Small intestine (tissue), 16 donors: ENCODE data around the gene DPPA3. TPM values are rescaled to one million over a fixed set of nuclear protein-coding genes. Genes with fewer than 3 reads are reported as not detected.
A peak's percentile ranks its signal among the peaks of the same experiment; 100 is the strongest.
"Not testable (repeated sequence)": the region's sequence is repeated elsewhere in the genome, so short reads cannot be mapped to it uniquely, and the experiment has no call there.

Source experiments
- DNase-seq, 2 donors: peaks; one replicate each; pipeline versions ENCODE4 v3.0.0 to v3.0.0-alpha.2; 2013
- FAIRE-seq: peaks from 2 replicates; lab custom pipeline; 2012; peaks lifted over from hg19 to GRCh38; lab: Jason Lieb, UNC
- H3K27ac ChIP-seq, 3 donors: one replicate each; pipeline ENCODE4 v1.5.1; 2013; ENCODE audit warnings: low read length in 2 of 3, mild to moderate bottlenecking in 2 of 3, control low read depth in 1 of 3, inconsistent platforms in 1 of 3, low read depth in 1 of 3, moderate library complexity in 1 of 3
- H3K27me3 ChIP-seq, 3 donors: one replicate each; pipeline ENCODE4 v1.6.1; 2013; ENCODE audit warnings: low read length in 3 of 3, inconsistent platforms in 1 of 3; ENCODE audit not compliant: control insufficient read depth in 3 of 3, insufficient read depth in 3 of 3
- H3K36me3 ChIP-seq, 3 donors: one replicate each; pipeline ENCODE4 v1.6.1; 2013; ENCODE audit warnings: low read length in 3 of 3, inconsistent platforms in 1 of 3, low read depth in 1 of 3, mild to moderate bottlenecking in 1 of 3, moderate library complexity in 1 of 3; ENCODE audit not compliant: control insufficient read depth in 3 of 3, insufficient read depth in 2 of 3
- H3K4me1 ChIP-seq, 3 donors: one replicate each; pipeline ENCODE4 v1.6.1; 2013; ENCODE audit warnings: low read length in 2 of 3, inconsistent platforms in 1 of 3, low read depth in 1 of 3, mild to moderate bottlenecking in 1 of 3, moderate library complexity in 1 of 3; ENCODE audit not compliant: control insufficient read depth in 3 of 3, insufficient read depth in 2 of 3
- H3K4me3 ChIP-seq, 3 donors: one replicate each; pipeline ENCODE4 v1.5.1; 2013; ENCODE audit warnings: low read length in 3 of 3, control low read depth in 1 of 3, inconsistent platforms in 1 of 3, low read depth in 1 of 3, mild to moderate bottlenecking in 1 of 3, moderate library complexity in 1 of 3
- H3K9me3 ChIP-seq, 2 donors: one replicate each; pipeline ENCODE4 v1.6.1; 2013; ENCODE audit warnings: low read depth in 1 of 2, low read length in 1 of 2; ENCODE audit not compliant: control insufficient read depth in 2 of 2, insufficient read depth in 1 of 2
- WGBS, 3 donors: extraction: QIAGEN DNeasy Blood & Tissue Kit; methylation state at CpG; one replicate each; pipeline ENCODE4 v1.1.7; 2013; 5-methylcytosine and 5-hydroxymethylcytosine counted together
- long read RNA-seq, 10 donors: transcript quantifications; one replicate each; lab custom pipeline, GENCODE V29; 2026
- polyA plus RNA-seq, 4 donors: library from polyadenylated mRNA; stranded (reverse) in 3 of 4; unstranded in 1 of 4; fragments of 200-250 nt in 3 of 4; fragments of 120-200 nt in 1 of 4; gene quantifications; one replicate each; pipeline versions ENCODE4 v1.2.1 to v1.2.3, GENCODE V29; 2013
- donor health status: healthy with polysubstance abuse.
- donor health status: control.
- donor health status: control.
- donor health status: Bipolar disorder and iron deficiency.
- donor health status: healthy.

DPPA3 gene
- not detected for polyA plus RNA-seq
- long read RNA-seq, donor 1 = 0 reads
- long read RNA-seq, donor 2 = 0 reads
- long read RNA-seq, donor 3 = 0 reads
- long read RNA-seq, donor 4 = 0 reads
- long read RNA-seq, donor 5 = 0 reads
- long read RNA-seq, donor 6 = 0 reads
- long read RNA-seq, donor 7 = 0 reads
- long read RNA-seq, donor 8 = 0 reads
- long read RNA-seq, donor 9 = 0 reads
- long read RNA-seq, donor 10 = 0 reads

DNA sequence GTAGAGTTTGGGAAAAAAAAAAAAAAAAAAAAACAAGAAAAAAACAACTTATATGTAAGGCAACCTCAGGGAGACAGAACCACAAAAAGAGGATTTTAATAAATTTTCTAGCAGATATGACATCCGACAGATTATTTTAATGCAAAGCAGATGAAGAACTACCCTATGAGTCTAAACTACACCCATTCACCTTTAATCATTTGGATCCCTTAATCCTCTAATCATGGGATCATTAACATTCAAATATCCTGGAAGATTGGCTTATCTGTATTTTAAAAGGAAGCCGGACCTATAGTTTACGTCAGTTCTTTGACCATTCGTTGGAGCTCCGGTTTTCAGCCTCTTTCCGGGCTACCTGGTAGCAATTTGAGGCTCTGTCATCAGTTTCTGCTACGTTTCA, at the start of gene DPPA3:
Gene DPPA3, plus strand, starts transcription at position 301 of the 400 bp plus-strand sequence. CDS start 138 bp downstream, outside the sequence.
- Histone ChIP-seq H3K27ac (no peak within 1 kb of the TSS), H3K4me1 (no peaks in the 10 kb centered on the region), H3K36me3 (no peaks in the 10 kb centered on the region), H3K4me3 (no peak within 1 kb of the TSS), H3K27me3 (no peaks in the 10 kb centered on the region), H3K9me3 (no peaks in the 10 kb centered on the region)
- WGBS, 3 donors = 42 to 64% (median 50%) methylated on average over 7 of the region's 7 CpGs
- FAIRE-seq = no peak
- DNase-seq = no peak

DNA sequence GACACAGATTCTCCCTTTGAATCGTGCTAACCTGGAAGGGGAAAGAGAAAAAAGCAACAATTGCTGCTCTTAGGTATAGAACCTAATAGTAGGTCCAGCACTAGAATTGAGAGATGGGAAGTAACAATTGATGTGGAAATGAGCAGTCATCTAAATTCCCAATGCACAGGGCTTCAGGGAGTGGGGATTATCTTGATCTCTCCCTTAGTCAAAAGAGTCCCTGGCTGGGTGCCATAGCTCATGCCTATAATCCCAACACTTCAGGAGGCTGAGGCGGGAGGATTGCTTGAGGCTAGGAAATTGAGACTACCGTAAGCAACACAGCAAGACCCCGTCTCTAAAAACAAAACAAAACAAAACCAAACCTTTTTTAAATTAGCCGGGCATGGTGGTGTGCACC, 49.5 kb upstream of the DPPA3 start:
- Histone ChIP-seq H3K27ac (no peak overlapping the region), H3K4me3 (no peak overlapping the region), H3K4me1 (peaks cover 0 to 4% (median 3%) of the 10 kb centered on the region in 3 donors), H3K36me3 (no peaks in the 10 kb centered on the region), H3K27me3 (no peaks in the 10 kb centered on the region), H3K9me3 (no peaks in the 10 kb centered on the region)
- FAIRE-seq = no peak
- no peak for DNase-seq
- WGBS, 3 donors = 74 to 89% (median 87%) methylated on average over 5 of the region's 5 CpGs

DNA sequence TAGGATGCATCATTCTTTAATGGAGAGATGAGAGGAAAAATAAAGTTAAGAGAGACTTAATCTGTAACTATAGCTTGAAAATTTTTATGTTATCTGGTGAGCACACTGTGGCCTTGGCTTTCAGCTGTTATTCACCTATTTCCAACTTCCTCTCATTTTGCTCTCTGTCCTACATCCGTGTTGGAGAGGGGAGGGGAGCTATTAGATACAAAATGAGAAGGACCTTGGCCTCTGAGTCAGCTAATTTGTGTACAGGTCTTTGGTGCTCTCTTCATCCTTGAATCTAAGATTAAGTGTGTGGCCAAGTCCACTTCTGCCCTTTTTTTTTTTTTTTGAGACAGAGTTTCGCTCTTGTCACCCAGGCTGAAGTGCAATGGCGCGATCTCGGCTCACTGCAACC, 44.6 kb upstream of the DPPA3 start:
- H3K36me3 ChIP-seq = no peaks in the 10 kb centered on the region
- H3K27ac ChIP-seq = peak overlapping the region; percentile 56 to 81 (median 71)
- no peaks in the 10 kb centered on the region for H3K27me3 ChIP-seq
- DNase-seq (peak; percentile 89 to 97), FAIRE-seq (no peak)
- no peaks in the 10 kb centered on the region for H3K9me3 ChIP-seq
- WGBS, 3 donors = 10 to 67% (median 16%) methylated on average over 2 to 5 of the region's 5 CpGs
- no peak overlapping the region for H3K4me3 ChIP-seq
- H3K4me1 ChIP-seq = peaks cover 0 to 15% (median 0%) of the 10 kb centered on the region in 3 donors

DNA sequence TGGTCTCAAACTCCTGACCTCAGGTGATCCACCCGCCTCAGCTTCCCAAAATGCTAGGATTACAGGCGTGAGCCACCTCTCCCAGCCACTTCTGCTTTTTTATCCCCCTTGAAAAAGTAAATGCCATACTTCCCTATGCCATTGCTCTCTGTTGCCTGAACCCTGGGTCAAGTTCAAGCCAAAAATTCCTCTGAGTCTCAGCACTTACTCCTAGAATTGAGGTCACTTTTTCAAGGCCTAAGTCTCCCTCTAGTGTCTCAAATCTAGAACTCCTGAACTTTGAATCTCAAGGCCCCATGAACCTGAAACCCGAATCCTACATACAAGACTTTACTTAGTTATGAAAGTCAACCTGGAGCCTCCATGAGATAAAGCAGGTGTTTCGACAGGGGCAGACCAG, 44.1 kb upstream of the DPPA3 start:
- WGBS, 3 donors = 48 to 70% (median 65%) methylated on average over 4 of the region's 4 CpGs
- Histone ChIP-seq H3K9me3 (no peaks in the 10 kb centered on the region), H3K27me3 (no peaks in the 10 kb centered on the region), H3K36me3 (no peaks in the 10 kb centered on the region), H3K27ac (peak overlapping the region; percentile 64 to 84 (median 77)), H3K4me1 (peaks cover 0 to 15% (median 0%) of the 10 kb centered on the region in 3 donors), H3K4me3 (no peak overlapping the region)
- peak; percentile 49 to 65 for DNase-seq
- no peak for FAIRE-seq

- H3K9me3 ChIP-seq = no peaks in the 10 kb centered on the region
- WGBS, 3 donors = 33 to 59% (median 43%) methylated on average over 5 of the region's 5 CpGs
- no peaks in the 10 kb centered on the region for H3K27me3 ChIP-seq
- H3K4me1 ChIP-seq = peaks cover 0 to 15% (median 0%) of the 10 kb centered on the region in 3 donors
- FAIRE-seq (no peak), DNase-seq (peak; percentile 53 to 61)
- H3K36me3 ChIP-seq = no peaks in the 10 kb centered on the region
- H3K27ac ChIP-seq = peak overlapping the region in 1 of 3 donors; percentile 77
- no peak overlapping the region for H3K4me3 ChIP-seq
Measured at GRCh38 chr12:7668171-7668570, 43.1 kb upstream of the DPPA3 start.

- H3K36me3 ChIP-seq, H3K4me3 ChIP-seq, H3K27ac ChIP-seq, FAIRE-seq, H3K4me1 ChIP-seq, DNase-seq, H3K9me3 ChIP-seq, H3K27me3 ChIP-seq: not testable (repeated sequence)
- WGBS, 3 donors = 29 to 45% (median 41%) methylated on average over 6 of the region's 6 CpGs
Measured at GRCh38 chr12:7675455-7675854, 35.8 kb upstream of the DPPA3 start.

DNA sequence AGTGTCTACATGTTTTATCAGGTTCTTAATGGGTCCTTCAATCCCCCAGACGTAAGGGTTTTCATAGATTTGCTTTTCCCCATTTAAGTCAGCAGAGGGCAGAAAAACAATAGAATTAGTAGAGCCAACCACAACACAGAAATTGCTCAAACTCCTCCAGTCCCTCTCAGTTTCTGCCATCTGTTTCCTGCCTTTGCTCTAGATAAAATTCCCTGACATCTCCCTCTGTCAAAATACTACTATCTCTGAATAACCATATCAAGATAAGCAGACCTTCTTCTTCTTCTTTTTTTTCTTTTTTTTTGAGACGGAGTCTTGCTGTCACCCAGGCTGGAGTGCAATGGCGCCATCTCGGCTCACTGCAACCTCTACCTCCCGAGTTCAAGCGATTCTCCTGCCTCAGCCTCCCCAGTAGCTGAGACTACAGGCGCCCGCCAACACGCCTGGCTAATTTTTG, 33.8 kb upstream of the DPPA3 start:
- H3K27ac ChIP-seq, FAIRE-seq: not testable (repeated sequence)
- peak in 1 of 2 donors; percentile 34 for DNase-seq

DNA sequence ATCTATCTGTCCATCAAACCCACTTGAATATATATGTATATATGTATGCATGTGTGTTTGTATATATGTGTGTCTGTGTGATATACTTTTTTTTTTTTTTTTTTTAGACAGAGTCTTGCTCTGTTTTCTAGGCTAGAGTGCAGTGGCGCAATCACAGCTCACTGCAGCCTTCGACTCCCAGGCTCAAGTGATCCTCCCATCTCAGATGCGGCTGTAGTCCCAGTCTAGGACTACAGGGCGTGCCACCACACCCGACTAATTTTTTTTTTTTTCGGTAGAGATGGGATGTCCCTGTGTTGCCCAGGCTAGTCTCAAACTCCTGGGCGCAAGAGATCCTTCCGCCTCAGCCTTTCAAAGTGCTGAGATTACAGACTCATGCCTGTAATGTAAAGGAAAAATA, 32.5 kb upstream of the DPPA3 start:
- H3K27ac ChIP-seq = no peak overlapping the region
- no peaks in the 10 kb centered on the region for H3K9me3 ChIP-seq
- H3K36me3 ChIP-seq = no peaks in the 10 kb centered on the region
- FAIRE-seq = no peak
- DNase-seq = peak in 1 of 2 donors; percentile 60
- no peaks in the 10 kb centered on the region for H3K4me1 ChIP-seq
- 38 to 71% (median 39%) methylated on average over 8 of the region's 8 CpGs for WGBS, 3 donors
- no peaks in the 10 kb centered on the region for H3K27me3 ChIP-seq
- no peak overlapping the region for H3K4me3 ChIP-seq

More for the DNA sequence above, 33.8 kb upstream of the DPPA3 start:
- 52 to 67% (median 56%) methylated on average over 9 of the region's 9 CpGs for WGBS, 3 donors
- H3K4me1 ChIP-seq, H3K36me3 ChIP-seq, H3K9me3 ChIP-seq, H3K4me3 ChIP-seq, H3K27me3 ChIP-seq: not testable (repeated sequence)
